GM21515 (cell line): ENCODE results near the gene SEC14L1.
A peak's percentile ranks its signal among the peaks of the same experiment; 100 is the strongest.
"Not testable (repeated sequence)": the region's sequence is repeated elsewhere in the genome, so short reads cannot be mapped to it uniquely, and the experiment has no call there.

ENCODE experiments used
- ATAC-seq: cut with Tn5 transposase; IDR thresholded peaks from one replicate; pipeline ENCODE4 v1.9.1; 2021; ENCODE audit not compliant: unreplicated experiment

Gene SEC14L1

GRCh38 chr17:77140166-77140877, 447 bp upstream of the SEC14L1 start:
- ATAC-seq = peak; percentile 72

GRCh38 chr17:77141846-77142449, 1.2 kb downstream of the SEC14L1 start:
- ATAC-seq = no peak

GRCh38 chr17:77142689-77143088, 1.9 kb downstream of the SEC14L1 start:
- ATAC-seq = no peak

GRCh38 chr17:77143306-77143705, 2.5 kb downstream of the SEC14L1 start:
- ATAC-seq = no peak

- no peak for ATAC-seq
Observed at GRCh38 chr17:77144227-77144626, 3.5 kb downstream of the SEC14L1 start.

- ATAC-seq = no peak
Observed at GRCh38 chr17:77145224-77145611, 4.4 kb downstream of the SEC14L1 start.

GRCh38 chr17:77145612-77146245, 5.0 kb downstream of the SEC14L1 start:
- ATAC-seq = no peak

DNA sequence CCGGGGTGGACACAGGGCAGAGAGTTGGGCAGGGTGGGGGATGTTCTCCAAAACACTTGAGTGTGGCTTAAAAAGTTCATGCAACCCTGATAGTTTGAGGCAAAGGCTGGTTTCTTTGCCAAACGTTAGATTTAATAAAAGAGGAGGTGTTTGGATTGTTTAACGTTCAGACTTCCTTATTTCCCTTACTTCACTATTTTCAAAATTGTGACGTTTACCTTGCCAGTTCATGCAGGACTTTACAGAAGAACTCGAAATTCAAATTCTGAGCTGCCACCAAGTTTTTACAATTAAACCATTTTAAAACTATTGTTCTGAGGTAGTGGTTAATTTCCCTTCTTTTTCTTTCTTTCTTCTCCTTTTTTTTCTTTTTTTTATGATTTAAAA, 5.5 kb downstream of the SEC14L1 start:
- no peak for ATAC-seq

DNA sequence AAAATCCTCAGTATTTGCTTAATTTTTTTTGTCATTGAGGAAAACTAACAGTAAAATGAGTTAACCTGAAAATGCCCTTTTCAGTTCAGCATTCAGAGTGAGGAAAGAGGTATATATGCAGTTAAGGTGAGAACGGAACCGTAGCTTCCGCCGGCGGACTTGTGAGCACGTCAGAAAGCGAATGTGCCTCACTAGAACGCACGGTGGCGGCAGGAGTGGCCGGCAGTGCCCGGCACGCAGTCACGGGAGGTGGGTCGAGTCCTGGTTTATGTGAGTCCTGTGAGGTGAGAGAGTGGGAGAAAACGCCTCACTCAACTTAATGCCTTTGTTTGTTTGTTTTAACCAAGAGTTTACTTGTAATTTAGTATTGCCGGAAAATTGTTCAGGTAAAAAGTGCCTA, 6.1 kb downstream of the SEC14L1 start:
- ATAC-seq = no peak

GRCh38 chr17:77147357-77147801, 6.6 kb downstream of the SEC14L1 start:
- no peak for ATAC-seq

DNA sequence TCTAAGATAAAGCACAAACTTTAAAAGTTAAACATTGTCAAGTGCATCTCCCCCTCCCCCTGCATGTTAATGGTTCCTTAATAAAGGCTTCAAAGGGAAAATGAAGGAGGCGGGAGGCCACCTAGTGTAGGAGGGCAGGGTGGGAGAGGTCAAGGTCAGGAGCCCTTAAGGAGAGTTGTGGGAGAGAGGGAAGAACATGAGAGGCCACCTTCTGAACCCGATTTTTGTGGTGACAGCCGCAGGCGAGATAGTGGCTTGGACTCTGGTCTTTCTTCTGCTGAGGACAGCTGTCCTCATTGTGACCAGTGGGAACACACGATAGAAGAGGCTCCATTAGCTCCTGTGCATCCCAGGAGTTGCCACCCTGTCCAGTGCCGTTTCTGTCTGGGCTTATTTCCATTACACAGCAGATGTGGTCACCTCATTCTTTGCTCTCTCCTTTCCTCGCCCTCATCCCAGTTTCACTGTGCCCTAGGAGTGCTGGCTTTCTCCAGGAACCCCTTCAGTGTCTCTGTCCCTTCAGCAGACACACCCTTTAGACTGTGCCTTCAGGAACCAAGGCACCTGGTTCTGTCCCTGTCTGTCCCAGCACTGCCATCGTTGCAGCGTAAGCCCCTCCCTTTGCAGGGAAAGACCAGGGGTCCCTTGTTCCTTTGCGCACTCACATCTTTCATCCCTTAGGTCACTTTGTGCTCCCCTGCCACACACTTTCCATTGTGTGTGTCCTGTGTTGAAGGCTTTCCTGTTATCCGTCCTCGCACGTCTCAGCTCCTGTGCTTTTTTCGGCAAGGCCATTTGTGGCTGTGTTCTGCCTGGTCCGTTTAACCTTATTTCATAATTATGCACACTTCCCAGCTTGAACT, 7.5 kb downstream of the SEC14L1 start:
- no peak for ATAC-seq

GRCh38 chr17:77148940-77149510, 8.3 kb downstream of the SEC14L1 start:
- ATAC-seq = no peak

GRCh38 chr17:77150196-77150595, 9.4 kb downstream of the SEC14L1 start:
- ATAC-seq = no peak

DNA sequence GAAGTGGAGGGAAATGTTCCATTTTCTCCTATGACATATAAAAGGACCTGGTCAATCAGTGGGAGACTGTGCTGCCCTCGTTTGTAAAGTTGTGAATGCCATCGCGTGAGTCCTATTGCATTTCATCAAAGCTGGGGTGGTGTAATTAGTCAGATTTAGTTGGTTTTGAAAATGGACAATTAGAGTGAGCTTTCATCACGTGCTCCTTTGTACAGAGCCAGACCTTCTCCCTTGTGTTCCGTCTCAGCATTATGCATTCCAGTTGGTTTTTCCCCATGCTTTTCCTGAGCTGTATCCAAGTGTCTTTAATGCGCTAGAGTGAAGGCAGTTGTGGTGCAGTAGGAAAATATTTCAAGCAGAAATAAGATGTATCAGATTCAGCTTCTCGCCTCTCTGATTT, 10.4 kb downstream of the SEC14L1 start:
- ATAC-seq = no peak

DNA sequence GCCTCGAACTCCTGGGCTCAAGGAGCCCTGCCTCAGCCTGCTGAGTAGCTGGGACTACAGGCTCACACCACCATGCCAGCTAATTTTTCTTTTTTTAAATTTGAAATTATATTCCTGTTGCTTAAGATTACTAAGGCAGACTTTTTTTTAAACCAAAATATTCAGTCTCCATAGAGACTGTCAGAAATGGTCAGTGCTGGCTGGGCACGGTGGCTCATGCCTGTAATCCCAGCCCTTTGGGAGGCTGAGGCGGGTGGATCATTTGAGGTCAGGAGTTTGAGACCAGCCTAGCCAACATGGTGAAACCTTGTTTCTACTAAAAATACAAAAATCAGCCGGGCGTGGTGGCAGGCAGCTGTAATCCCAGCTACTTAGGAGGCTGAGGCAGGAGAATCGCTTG, 11.3 kb downstream of the SEC14L1 start:
- ATAC-seq = not testable (repeated sequence)

GRCh38 chr17:77153472-77153871, 12.7 kb downstream of the SEC14L1 start:
- no peak for ATAC-seq

DNA sequence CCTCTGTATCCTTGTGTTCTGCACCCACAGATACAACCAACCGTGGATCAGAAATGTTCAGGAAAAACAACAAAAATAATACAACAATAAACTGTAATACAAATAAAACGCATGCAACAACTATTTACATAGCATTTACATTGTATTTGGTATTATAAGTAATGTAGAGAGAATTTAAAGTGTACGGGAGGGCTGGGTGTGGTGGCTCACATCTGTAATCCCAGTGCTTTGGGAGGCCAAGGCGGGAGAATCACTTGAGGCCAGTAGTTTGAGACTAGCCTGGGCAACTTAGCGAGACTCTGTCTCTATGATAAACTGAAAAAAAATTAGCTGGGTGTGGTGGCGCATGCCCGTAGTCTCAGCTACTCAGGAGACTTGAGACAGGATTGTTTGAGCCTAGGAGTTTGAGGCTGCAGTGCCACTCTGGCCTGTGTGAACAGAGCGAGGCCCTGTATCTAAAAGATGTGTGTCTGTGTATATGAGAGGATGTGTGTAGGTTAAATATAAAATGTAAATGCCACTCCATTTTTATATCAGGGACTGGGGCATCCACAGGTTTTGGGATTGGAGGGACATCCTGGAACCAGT, 13.3 kb downstream of the SEC14L1 start:
- ATAC-seq = no peak

- ATAC-seq = no peak
Observed at GRCh38 chr17:77155125-77155524, 14.4 kb downstream of the SEC14L1 start.

DNA sequence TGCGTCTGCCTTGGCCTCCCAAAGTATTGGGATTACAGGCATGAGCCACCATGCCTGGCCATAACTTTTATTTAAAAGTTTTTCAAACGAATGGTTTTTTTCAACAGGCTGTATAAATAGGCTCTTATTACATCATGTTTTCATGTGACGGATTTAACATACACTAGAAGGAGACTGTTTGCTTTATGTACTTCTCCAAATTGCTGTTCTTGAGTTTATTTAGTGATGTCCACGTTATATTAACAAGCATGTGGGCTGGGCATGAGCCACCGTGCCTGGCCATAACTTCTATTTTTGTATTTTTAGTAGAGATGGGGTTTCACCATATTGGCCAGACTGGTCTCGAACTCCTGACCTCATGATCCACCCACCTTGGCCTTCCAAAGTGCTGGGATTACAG, 17.0 kb downstream of the SEC14L1 start:
- not testable (repeated sequence) for ATAC-seq

- ATAC-seq = no peak
Observed at GRCh38 chr17:77160091-77160874, 19.5 kb downstream of the SEC14L1 start.
